Neural cell (in vitro differentiated cells): ENCODE data around the gene AMY2B. TPM values are rescaled to one million over a fixed set of nuclear protein-coding genes. Genes with fewer than 3 reads are reported as not detected.

Experiments
- H2AFZ ChIP-seq: fragments of 200-600, 300-800 bp; sonication (generic), shearing (Covaris generic); 2 replicates; pipeline ENCODE4 v1.6.0; 2014; ENCODE audit warnings: low read depth, mild to moderate bottlenecking, antibody characterized with exemption, low read length, moderate library complexity
- H3F3A ChIP-seq: fragments of 200-600 bp; shearing (Covaris generic); 2 replicates; pipeline ENCODE4 v1.6.1; 2016; ENCODE audit warnings: mild to moderate bottlenecking, moderate library complexity, mixed read lengths, antibody characterized with exemption, low read length; ENCODE audit not compliant: insufficient read depth, poor library complexity, severe bottlenecking
- H3K27ac ChIP-seq: fragments of 200-600, 300-800 bp; sonication (generic), shearing (Covaris generic); 2 replicates; pipeline ENCODE4 v1.5.1; 2014; ENCODE audit warnings: mild to moderate bottlenecking, low read length, moderate library complexity
- H3K27me3 ChIP-seq: fragments of 300-800, 200-600 bp; sonication (generic), shearing (Covaris generic); 2 replicates; pipeline ENCODE4 v1.6.0; 2014; ENCODE audit warnings: mild to moderate bottlenecking, low read depth, low read length, moderate library complexity; ENCODE audit not compliant: insufficient read depth
- H3K36me3 ChIP-seq: fragments of 300-800, 200-600 bp; sonication (generic), shearing (Covaris generic); 2 replicates; pipeline ENCODE4 v1.5.1; 2014; ENCODE audit warnings: mild to moderate bottlenecking, antibody characterized with exemption, low read length, moderate library complexity; ENCODE audit not compliant: insufficient read depth
- H3K4me2 ChIP-seq: fragments of 300-800, 200-600 bp; sonication (generic), shearing (Covaris generic); 2 replicates; pipeline ENCODE4 v1.6.0; 2014; ENCODE audit warnings: mild to moderate bottlenecking, low read length
- H3K4me3 ChIP-seq: fragments of 300-800, 200-600 bp; sonication (generic), shearing (Covaris generic); 2 replicates; pipeline ENCODE4 v1.5.1; 2014; ENCODE audit warnings: mild to moderate bottlenecking, low read length, moderate library complexity
- H3K79me2 ChIP-seq: fragments of 200-600 bp; shearing (Covaris generic); replicated peaks from 2 replicates; pipeline ENCODE4 v1.6.0; 2014; ENCODE audit warnings: mild to moderate bottlenecking, low read length, moderate library complexity; ENCODE audit not compliant: insufficient read depth
- H3K9ac ChIP-seq: fragments of 300-800, 200-600 bp; sonication (generic), shearing (Covaris generic); 2 replicates; pipeline ENCODE4 v1.6.1; 2016; ENCODE audit warnings: mild to moderate bottlenecking, low read length, mixed read lengths
- H3K9me2 ChIP-seq: fragments of 200-600 bp; shearing (Covaris generic); 2 replicates; pipeline ENCODE4 v1.6.1; 2016; ENCODE audit warnings: mild to moderate bottlenecking, low read length, mixed read lengths; ENCODE audit not compliant: insufficient read depth
- H3K9me3 ChIP-seq: fragments of 200-600, 300-800 bp; sonication (generic), shearing (Covaris generic); 2 replicates; pipeline ENCODE4 v1.6.1; 2016; ENCODE audit warnings: mild to moderate bottlenecking, mixed run types, low read length, moderate library complexity, mixed read lengths
- H4K20me1 ChIP-seq: fragments of 200-600 bp; shearing (Covaris generic); 2 replicates; pipeline ENCODE4 v1.6.1; 2016; ENCODE audit warnings: mild to moderate bottlenecking, mixed run types; ENCODE audit not compliant: insufficient read depth
- EP300 ChIP-seq: fragments of 450-650 bp; conservative IDR thresholded peaks from 2 replicates; pipeline ENCODE4 v1.6.1; 2014; ENCODE audit warnings: antibody characterized with exemption, mild to moderate bottlenecking, moderate library complexity; ENCODE audit not compliant: poor library complexity, severe bottlenecking
- EZH2 ChIP-seq: fragments of 200-600, 300-800 bp; shearing (Covaris generic), sonication (generic); IDR thresholded peaks from 2 replicates; pipeline ENCODE4 v1.6.1; 2014; ENCODE audit warnings: antibody characterized with exemption, low read length, borderline replicate concordance, mild to moderate bottlenecking; ENCODE audit not compliant: insufficient read depth, poor library complexity, severe bottlenecking
- MXI1 ChIP-seq: fragments of 450-650 bp; conservative IDR thresholded peaks from 2 replicates; pipeline ENCODE4 v1.6.1; 2014; ENCODE audit warnings: antibody characterized with exemption, mild to moderate bottlenecking; ENCODE audit not compliant: poor library complexity, severe bottlenecking
- POLR2AphosphoS5 ChIP-seq: IDR thresholded peaks from 2 replicates; pipeline ENCODE4 v1.6.1; 2012
- RAD21 ChIP-seq: fragments of 450-650 bp; conservative IDR thresholded peaks from 2 replicates; pipeline ENCODE4 v1.6.1; 2014; ENCODE audit warnings: antibody characterized with exemption, mild to moderate bottlenecking, moderate library complexity
- REST ChIP-seq: IDR thresholded peaks from 2 replicates; pipeline ENCODE4 v1.6.1; 2012; ENCODE audit warnings: borderline replicate concordance
- SMC3 ChIP-seq: fragments of 450-650 bp; conservative IDR thresholded peaks from 2 replicates; pipeline ENCODE4 v1.6.1; 2014; ENCODE audit warnings: antibody characterized with exemption, mild to moderate bottlenecking, moderate library complexity; ENCODE audit not compliant: poor library complexity
- TAF1 ChIP-seq: IDR thresholded peaks from 2 replicates; pipeline ENCODE4 v1.6.1; 2012; ENCODE audit warnings: low read depth
- polyA plus RNA-seq: library from polyadenylated mRNA; depleted of rRNA; stranded (reverse); fragments of >200 nt; gene quantifications from 2 replicates; pipeline ENCODE4 v1.2.3, GENCODE V29; 2014

Gene AMY2B
- polyA plus RNA-seq, 1 donor from 2014 or later, result 48.1 TPM

DNA sequence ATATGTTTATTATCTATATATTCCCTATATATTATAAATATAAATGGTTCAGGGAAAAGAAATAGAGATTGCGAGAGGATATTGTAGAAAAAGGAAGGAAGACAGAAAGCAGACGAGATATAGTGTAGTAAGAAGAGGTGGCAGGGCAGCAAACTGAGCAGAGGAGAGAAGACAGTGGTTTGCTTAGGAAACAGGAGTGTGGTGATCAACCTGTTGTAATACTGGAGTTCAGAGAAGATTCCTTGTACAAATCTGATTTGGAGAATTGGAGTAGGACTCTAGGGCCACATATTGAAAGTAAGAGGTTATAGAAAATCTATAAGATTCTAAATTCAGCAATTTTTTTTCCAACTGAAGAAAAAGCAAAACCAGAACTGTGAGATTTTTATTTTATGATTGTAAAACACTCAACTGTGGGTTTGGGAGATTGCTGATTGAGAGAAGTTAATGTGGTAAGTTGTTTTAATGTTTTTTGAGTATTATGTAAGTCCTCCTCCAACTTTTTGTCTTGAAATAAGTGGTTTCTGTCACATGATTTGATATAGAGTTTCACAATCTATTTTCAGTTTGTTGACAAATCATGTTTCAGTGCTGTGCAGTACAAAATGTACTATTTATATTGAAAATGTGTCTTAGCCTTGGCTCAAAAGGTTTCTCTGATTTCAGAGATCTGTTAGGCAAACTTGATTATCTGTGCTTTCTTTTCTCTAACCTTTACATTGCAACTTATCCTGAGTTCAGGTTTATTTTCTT, 9.6 kb upstream of the AMY2B start:
- no peak overlapping the region for H3K9ac ChIP-seq
- H3K27ac ChIP-seq, result no peak overlapping the region
- H3K9me2 ChIP-seq, result no peaks in the 10 kb centered on the region
- H4K20me1 ChIP-seq, result no peaks in the 10 kb centered on the region
- H3K36me3 ChIP-seq, result no peaks in the 10 kb centered on the region
- H2AFZ ChIP-seq, result no peak overlapping the region
- TF ChIP-seq TAF1 (no peak), EZH2 (no peak), POLR2AphosphoS5 (no peak), SMC3 (no peak), EP300 (no peak), MXI1 (no peak)
- H3K9me3 ChIP-seq, result no peaks in the 10 kb centered on the region
- no peaks in the 10 kb centered on the region for H3K79me2 ChIP-seq
- no peaks in the 10 kb centered on the region for H3F3A ChIP-seq
- H3K27me3 ChIP-seq, result no peaks in the 10 kb centered on the region
- H3K4me2 ChIP-seq, result no peak overlapping the region
- no peak overlapping the region for H3K4me3 ChIP-seq

- Histone ChIP-seq H3K9ac (no peak overlapping the region), H2AFZ (no peak overlapping the region), H3K79me2 (no peaks in the 10 kb centered on the region), H3K4me3 (no peak overlapping the region), H4K20me1 (no peaks in the 10 kb centered on the region), H3K4me2 (no peak overlapping the region), H3K27me3 (no peaks in the 10 kb centered on the region), H3K9me3 (no peaks in the 10 kb centered on the region), H3F3A (no peaks in the 10 kb centered on the region), H3K36me3 (no peaks in the 10 kb centered on the region), H3K27ac (no peak overlapping the region), H3K9me2 (no peaks in the 10 kb centered on the region)
- TF ChIP-seq POLR2AphosphoS5 (no peak), EZH2 (no peak), MXI1 (no peak), EP300 (no peak), SMC3 (no peak), REST (no peak)
These were observed 8.3 kb upstream of the AMY2B start for GRCh38 chr1:103563056-103563455.

DNA sequence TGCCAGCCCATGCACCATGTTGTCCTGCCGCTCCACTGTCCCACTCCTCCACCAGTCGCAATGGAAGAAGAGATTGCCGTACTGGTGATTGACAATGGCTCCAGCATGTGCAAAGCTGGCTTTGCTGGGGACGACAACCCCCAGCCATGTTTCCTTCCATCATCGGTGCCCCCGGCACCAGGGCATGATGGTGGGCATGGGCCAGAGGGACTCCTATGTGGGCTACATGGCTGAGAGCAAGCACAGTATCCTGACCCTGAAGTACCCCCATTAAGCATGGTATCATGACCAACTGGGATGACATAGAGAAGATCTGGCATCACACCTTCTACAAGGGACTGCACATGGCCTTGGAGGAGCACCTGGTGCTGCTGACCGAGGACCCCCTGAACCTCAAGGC, 1.9 kb upstream of the AMY2B start:
- Histone ChIP-seq H3K36me3 (peaks cover 6% of the 10 kb centered on the region), H3F3A (no peaks in the 10 kb centered on the region), H3K79me2 (no peaks in the 10 kb centered on the region), H3K4me2 (no peak overlapping the region), H3K9me3 (no peaks in the 10 kb centered on the region), H3K27me3 (no peaks in the 10 kb centered on the region), H3K9ac (no peak overlapping the region), H4K20me1 (no peaks in the 10 kb centered on the region), H3K4me3 (no peak overlapping the region), H3K27ac (no peak overlapping the region), H2AFZ (no peak overlapping the region), H3K9me2 (no peaks in the 10 kb centered on the region)
- TF ChIP-seq RAD21 (no peak), MXI1 (no peak), REST (no peak)
